UCSD-AML1 (cell line): ENCODE results near the gene ADARB2.
"Not testable (repeated sequence)": the region's sequence is repeated elsewhere in the genome, so short reads cannot be mapped to it uniquely, and the experiment has no call there.

Source experiments
- DNase-seq: peaks from one replicate; lab custom pipeline; 2025; ENCODE audit not compliant: unreplicated experiment; lab: John Stamatoyannopoulos, UW

The ADARB2 gene

GRCh38 chr10:1402016-1402770, 335.1 kb downstream of the ADARB2 start:
- no peak for DNase-seq

- DNase-seq, result no peak
Measured at GRCh38 chr10:1401071-1401965, 336.0 kb downstream of the ADARB2 start.

GRCh38 chr10:1400101-1401070, 336.9 kb downstream of the ADARB2 start:
- DNase-seq, result no peak

GRCh38 chr10:1399431-1400100, 337.8 kb downstream of the ADARB2 start:
- no peak for DNase-seq

DNA sequence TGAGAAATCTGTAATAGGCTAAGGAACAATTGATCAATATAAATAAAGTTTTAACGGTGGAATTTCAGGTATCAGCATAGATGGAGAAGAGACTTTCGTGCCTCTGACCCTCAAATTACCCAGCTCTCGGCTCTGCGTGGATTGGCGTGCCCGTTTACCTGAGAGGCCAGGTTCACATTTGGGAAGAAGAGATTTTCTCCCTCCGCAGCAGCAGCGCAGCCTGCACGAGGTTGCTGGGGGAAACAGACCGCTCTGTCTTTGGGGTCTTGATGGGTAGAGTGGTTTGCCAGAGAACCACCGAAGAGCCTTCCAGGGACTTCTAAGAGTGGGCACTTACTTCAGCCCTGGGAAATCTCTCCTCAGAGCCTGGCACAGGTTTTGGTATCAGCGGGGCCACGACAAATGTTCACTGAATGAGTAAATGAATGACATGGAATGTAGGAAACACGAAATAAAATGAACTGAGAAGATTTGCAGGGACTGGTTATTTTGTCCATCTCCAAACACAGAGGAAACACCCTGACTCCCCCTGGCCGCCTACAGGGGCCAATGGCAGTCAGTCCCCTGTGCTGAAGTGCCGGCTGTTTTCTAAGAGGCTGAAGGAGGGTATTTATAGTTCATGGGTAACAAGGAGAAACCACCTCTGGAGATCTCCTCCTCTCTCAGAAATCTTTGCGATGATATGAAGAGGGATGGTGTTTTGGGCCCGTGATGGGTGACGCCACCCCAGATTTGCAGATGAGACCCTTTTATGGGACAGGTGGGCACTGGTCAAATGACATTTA, 338.5 kb downstream of the ADARB2 start:
- DNase-seq, result no peak

GRCh38 chr10:1398116-1398515, 339.2 kb downstream of the ADARB2 start:
- DNase-seq, result not testable (repeated sequence)

DNA sequence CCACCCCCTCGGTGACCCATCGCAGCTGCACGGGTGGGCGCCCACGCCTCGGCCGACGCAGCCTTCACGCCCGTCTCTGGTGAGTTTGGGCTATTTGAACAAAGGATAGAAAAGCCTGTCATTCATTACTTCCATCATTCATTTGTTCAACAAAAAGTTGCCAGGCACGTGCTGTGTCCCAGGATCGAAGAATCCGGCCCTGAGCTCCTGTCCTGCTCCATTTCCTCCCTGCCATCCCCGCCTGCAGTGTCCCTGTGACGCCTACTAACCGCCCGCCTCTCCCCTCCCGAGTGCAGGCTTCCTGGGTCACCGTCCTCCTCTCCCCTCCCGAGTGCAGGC, 341.1 kb downstream of the ADARB2 start:
- DNase-seq, result no peak

DNA sequence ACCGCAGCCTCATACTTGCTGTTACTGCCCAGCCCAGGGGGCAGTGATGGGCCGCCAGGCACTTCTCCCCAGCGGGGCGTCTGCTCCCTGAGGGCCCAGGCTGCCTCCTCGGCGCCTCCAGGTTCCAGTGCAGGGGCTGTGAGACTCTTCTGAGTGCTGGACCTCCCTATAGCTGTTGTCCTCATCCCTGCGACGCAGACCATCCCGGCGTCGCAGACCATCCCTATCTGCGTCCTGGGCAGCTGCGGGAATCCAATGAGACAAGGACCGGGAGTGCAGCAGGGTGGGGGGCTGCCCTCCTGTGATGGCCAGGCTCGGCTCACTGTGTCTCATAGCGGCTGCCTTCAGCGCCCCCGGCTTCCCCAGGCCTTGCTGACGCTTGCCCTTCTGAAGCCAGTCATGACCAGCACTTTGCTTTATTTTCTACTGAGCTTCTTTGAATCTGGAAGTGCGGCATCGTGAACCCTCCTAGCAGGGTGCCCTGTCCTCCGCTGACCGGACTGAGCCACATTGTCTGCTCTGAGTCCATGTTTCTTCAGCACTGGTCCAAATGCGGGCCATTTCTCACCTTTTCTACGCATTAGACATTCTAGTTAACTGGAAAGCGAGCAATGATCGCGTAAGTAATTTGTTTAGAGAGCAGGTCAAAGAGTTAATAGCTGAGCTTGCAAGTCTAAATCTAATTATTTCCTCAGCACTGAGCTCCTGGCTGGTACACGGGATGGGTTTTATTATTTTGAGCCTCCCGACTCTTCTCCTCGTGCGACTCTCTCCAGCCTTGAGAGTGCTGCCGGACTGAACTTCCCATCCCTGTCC, 341.6 kb downstream of the ADARB2 start:
- no peak for DNase-seq

DNA sequence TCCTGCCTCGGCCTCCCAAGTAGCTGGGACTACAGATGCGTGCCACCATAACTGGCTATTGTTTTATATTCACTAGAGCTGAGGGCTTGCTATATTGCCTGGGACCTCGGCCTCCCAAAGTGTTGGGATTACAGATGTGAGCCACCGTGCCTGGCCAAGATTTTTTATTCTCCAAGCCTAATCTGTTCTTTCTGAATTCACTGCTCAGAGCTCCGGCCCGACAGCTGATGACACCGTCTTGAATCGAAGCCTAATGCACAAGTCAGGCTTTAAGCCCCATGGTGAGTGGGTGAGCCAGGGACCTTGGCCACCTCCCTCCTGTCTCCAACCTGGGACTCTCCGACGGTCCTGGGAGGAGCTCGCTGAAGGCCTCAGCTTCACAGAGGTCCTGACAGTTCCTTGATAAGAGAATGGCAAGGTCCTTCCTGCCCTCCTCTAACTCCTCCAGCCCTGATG, 342.3 kb downstream of the ADARB2 start:
- DNase-seq, result no peak

- no peak for DNase-seq
Measured at GRCh38 chr10:1394155-1394912, 343.0 kb downstream of the ADARB2 start.

- DNase-seq, result no peak
Measured at GRCh38 chr10:1393481-1393880, 343.8 kb downstream of the ADARB2 start.

DNA sequence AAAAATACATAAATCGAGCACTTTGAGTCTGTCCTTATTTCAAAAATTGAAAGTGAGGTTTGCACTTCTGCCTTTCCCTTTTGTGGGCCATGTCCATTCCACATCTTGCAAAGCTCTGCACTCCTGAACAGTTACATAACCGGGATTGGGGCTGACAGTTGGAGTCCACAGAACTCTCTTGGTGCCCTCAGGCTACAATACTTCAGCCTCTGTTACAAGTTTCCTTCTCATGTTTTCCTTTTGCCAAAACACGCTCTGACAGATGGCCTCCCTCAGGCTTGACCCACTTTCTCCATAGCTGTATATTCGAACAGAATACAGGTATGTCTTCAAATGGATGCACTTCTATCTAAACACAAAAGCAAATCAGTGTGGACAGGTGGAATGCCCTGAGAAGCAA, 345.2 kb downstream of the ADARB2 start:
- no peak for DNase-seq

- no peak for DNase-seq
Measured at GRCh38 chr10:1390200-1390599, 347.1 kb downstream of the ADARB2 start.

DNA sequence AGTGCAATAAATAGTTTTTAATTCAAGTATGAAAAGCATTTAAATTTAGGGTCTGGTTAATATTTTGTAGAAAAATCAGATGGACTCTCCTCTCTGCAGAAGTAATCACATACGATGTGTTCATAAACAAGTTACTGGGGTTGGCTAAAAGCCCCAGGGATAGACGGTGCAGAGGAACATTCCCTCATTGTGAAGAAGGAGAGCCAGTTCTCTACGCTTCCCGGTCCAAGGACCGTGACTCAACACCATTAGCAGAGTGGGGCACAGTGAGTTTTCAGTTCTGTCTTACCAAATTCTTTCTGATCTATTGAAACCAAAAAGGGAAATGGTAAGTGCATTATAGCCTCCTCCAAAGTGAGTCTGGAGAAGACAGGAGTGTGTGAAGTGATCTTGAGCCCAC, 353.3 kb downstream of the ADARB2 start:
- no peak for DNase-seq

DNA sequence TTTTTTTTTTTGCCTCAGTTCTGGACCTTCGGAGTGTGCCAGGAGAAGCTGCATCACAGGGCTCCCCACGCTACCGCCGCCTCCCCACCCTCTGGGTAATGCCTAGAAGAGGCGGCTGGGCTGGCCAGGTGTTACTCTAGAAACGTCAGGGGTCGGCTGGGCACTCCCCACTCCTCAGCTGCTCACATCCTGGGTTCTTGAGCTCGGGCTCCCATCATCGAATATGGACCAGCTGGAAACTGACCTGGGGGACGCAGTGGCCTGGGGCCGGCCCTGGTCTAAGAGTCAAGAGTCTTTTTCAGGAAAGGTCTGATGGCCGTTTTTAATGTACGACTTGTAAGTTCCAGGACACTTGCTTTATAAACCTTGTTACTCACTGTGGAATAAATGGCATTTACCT, 354.6 kb downstream of the ADARB2 start:
- DNase-seq, result no peak

GRCh38 chr10:1381339-1381738, 356.0 kb downstream of the ADARB2 start:
- no peak for DNase-seq

DNA sequence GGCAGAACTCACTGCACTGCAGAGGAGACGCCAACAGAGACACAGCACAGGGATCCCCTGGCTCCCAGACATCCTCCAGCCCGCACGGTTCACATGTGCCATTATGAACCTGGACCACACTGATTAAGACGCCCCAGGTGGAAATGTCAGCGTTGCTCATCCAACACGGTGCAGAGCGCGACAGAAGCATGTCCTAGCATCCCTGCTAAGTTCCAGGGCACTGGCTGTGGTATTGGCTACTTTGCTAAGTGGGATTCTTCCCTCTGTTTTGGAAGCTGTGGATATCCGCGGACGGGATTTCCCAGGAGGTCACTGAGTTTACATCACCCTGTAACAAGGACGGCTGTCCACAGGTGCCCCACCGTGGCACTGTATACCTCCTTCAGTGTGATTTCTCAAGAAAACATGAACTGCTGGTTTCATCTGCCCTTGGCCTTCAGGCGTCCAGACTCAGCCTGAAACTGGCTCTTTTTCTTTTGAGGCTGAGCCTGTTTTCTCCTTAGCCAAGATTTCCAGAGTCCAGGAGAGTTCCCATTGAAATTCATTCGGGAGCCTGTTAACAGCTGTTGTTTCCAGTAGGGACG, 357.1 kb downstream of the ADARB2 start:
- DNase-seq, result no peak

DNA sequence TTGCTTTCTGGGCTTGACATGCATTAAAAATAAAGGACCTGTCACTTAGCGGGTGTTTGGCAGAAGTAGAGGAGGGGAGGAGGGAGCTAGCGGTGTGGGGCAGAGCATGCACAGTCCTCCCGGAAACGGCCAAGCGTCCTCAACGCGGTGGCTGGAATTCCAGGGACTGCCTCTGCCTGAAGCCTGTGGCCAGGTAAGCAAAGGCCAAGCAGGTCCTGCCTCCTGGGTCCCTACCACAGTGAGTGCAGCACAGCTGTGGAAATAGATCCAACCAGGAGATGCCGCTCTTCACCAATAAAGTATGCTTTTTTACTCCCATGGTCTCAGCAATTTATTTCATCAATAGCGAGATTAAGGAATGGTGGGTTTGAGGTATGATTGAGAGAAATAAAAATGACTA, 357.7 kb downstream of the ADARB2 start:
- DNase-seq, result no peak
